Neuron (in vitro differentiated cells): ENCODE results near the gene SEC61B.

ENCODE experiments used
- H2AFZ ChIP-seq: one replicate; pipeline ENCODE4 v1.6.1; 2013; ENCODE audit warnings: low read depth, mild to moderate bottlenecking, inconsistent platforms, low read length, moderate library complexity
- H3K27me3 ChIP-seq: one replicate; pipeline ENCODE4 v1.6.1; 2013; ENCODE audit warnings: low read length; ENCODE audit not compliant: insufficient read depth
- H3K36me3 ChIP-seq: one replicate; pipeline ENCODE4 v1.6.1; 2013; ENCODE audit warnings: low read length; ENCODE audit not compliant: insufficient read depth
- H3K4me1 ChIP-seq: one replicate; pipeline ENCODE4 v1.6.1; 2013; ENCODE audit warnings: low read length; ENCODE audit not compliant: insufficient read depth
- H3K4me3 ChIP-seq: 2 replicates; pipeline ENCODE4 v1.5.1; 2013; ENCODE audit warnings: mild to moderate bottlenecking, low read length, moderate library complexity
- H3K9me3 ChIP-seq: one replicate; pipeline ENCODE4 v1.6.1; 2013; ENCODE audit warnings: low read length

Gene SEC61B

DNA sequence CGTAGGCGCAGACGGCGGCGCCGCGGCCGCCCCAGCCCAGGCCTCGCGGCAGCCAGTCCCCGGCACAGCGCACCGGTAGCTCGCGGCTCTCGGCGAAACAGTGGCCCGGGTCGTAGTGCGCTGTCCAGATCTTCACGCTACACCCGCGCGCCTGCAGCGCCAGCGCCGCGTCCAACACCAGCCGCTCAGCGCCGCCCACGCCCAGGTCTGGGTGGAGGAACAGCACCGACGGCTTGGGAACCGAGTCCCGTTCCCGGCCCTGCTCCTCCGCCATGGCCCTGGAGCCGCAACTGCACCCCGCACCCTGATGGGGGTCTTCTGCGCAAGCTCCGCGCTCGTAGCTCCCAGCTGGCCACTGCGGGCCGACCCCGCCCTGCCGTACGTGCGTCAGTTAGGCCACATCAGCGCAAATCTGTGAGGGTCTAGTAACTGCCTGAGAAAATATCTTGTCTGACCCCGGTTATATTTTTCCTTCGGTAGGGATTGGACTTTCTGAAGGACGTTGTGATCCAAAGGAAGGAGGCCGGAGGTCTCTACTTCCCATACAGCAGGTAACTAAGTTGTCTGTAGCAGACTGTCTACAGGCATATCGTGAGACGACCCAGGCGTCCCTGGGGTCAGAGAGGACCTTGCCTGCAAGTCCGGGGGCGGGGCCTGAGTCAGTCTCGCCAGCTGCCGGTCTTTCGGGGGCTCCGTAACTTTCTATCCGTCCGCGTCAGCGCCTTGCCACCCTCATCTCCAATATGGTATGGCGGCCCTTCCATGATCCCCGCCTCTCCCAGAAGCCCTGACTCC lies at the start of gene SEC61B, which contains the start of gene ALG2:
Gene SEC61B (plus strand): TSS at position 662 of the 795 bp plus-strand sequence. CDS start 82 bp downstream, at position 744.
Gene ALG2 (minus strand): TSS at position 322 of the 795 bp plus-strand sequence. CDS start 48 bp downstream, at position 274.
- H2AFZ ChIP-seq, result peak within 1 kb of the TSS; percentile 56
- H3K27me3 ChIP-seq, result no peaks in the 10 kb centered on the region
- peak within 1 kb of the TSS; percentile 92 for H3K4me3 ChIP-seq
- peaks cover 43% of the 10 kb centered on the region for H3K36me3 ChIP-seq
- no peaks in the 10 kb centered on the region for H3K9me3 ChIP-seq
- peaks cover 29% of the 10 kb centered on the region for H3K4me1 ChIP-seq

DNA sequence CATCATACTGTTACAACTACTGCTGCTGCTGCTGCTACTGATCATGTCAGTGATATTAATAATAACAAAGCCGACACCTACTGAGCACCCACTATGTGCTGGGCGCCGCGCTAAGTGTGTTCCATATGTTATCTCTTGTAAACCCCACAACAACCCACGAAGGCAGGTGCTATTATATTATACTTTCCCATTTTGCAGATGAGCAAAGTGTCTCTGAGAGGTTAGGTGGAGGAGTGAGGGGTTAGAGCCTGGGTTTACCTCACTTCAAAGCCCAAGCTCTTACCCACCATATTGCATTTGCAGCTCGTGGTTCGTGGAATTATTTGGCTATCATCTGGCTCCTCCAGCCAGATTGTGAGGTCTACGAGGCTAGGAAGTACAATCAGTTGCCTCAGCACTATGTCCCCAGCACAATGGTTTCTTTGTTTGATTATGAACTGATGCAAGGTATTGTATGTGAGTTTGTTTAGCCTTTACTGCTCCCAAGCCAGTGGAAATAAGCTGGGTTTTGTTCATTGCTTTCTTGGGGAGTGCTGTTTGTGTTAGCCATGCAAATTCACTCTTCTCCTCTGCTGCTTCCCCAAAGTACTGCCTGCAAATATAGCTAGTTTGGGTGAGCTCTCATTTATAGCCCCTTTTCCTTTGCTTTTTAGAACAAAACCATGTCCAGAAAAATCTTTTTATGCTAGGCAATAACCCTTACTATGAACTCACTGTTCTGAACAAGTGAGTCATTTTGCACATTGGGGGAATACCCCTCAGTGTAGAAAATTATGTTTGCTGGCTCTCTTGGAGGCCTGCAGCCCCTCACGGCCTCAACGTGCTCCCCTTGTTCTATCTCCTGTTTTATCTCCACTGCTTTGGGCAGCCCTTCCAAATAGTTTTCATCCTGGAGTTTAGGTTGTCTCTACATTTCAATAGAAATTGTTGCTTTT lies 48.2 kb upstream of the SEC61B start:
- H2AFZ ChIP-seq, result no peak overlapping the region
- H3K4me1 ChIP-seq, result peaks cover 62% of the 10 kb centered on the region
- no peak overlapping the region for H3K4me3 ChIP-seq

DNA sequence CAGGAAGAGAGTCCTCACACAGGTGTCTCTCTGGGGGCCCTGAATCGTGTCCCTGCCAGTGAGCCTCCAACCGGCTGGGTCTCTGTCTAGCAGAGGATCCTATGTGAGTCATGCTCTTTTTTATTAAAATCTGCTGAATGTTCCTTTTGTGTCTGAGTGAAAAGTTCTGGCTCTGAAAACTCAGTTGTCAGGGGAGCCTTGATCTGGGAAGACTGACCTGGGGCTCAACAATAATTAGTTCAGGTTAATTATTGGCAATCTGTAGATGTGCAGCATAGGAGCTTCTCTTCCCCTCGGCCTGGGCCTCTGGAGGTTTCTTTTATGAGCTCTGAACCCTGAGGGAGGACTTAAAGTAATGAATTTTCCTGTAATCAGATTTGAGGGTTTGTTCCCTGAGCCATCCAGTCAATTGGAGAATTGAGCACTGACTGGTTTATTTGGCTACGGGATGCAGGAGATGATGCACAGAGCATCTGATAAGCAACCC lies 45.5 kb upstream of the SEC61B start:
- no peak overlapping the region for H3K4me3 ChIP-seq
- H3K4me1 ChIP-seq, result peaks cover 45% of the 10 kb centered on the region

More for the DNA sequence above, 48.2 kb upstream of the SEC61B start:
- Histone ChIP-seq H3K36me3 (no peaks in the 10 kb centered on the region), H3K9me3 (no peaks in the 10 kb centered on the region), H3K27me3 (no peaks in the 10 kb centered on the region)

DNA sequence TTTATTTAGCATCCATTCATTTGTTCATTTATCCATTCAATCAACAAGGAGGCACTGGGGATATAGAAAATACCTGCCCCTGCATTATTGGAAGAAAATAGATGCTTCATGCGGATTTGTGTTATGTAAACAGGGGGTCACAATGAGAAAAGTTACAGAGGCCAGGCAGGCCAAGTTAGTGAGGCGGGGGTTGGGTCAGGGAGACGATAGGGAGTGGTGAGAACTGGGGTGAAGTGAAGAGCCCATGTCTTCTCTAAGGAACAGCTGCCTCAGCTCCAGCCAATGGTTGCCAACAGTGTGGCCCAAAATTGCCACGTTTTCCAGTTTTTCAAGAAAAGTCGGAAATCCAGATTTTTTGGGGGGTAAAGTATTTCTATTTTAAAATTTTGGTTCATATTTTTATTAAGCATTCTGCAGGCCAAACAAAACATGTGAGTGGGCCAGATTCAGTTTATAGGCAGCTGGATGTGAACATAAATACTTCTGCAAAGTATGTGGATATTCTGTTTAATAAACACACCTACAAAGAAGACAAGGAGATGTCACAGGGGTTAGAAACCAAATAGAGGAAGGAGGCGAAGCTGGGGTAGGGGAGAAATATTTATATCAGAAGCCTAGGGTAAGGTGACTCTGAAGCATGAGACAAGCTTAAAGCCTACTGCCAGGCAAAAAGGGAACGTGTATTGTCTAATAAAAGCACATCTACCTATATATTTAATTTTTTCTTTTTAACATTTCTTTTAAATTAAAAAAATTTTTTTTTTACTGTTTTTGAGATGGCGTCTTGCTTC lies 44.3 kb upstream of the SEC61B start:
- Histone ChIP-seq H3K4me1 (peaks cover 34% of the 10 kb centered on the region), H3K36me3 (no peaks in the 10 kb centered on the region), H2AFZ (no peak overlapping the region), H3K4me3 (no peak overlapping the region), H3K27me3 (no peaks in the 10 kb centered on the region), H3K9me3 (no peaks in the 10 kb centered on the region)

More for the DNA sequence above, 45.5 kb upstream of the SEC61B start:
- H3K9me3 ChIP-seq, result no peaks in the 10 kb centered on the region
- no peaks in the 10 kb centered on the region for H3K36me3 ChIP-seq
- H3K27me3 ChIP-seq, result no peaks in the 10 kb centered on the region
- no peak overlapping the region for H2AFZ ChIP-seq

GRCh38 chr9:99178912-99179872 lies 42.9 kb upstream of the SEC61B start:
- Histone ChIP-seq H3K4me1 (peaks cover 22% of the 10 kb centered on the region), H3K4me3 (no peak overlapping the region), H3K9me3 (no peaks in the 10 kb centered on the region), H2AFZ (no peak overlapping the region), H3K36me3 (no peaks in the 10 kb centered on the region), H3K27me3 (no peaks in the 10 kb centered on the region)

DNA sequence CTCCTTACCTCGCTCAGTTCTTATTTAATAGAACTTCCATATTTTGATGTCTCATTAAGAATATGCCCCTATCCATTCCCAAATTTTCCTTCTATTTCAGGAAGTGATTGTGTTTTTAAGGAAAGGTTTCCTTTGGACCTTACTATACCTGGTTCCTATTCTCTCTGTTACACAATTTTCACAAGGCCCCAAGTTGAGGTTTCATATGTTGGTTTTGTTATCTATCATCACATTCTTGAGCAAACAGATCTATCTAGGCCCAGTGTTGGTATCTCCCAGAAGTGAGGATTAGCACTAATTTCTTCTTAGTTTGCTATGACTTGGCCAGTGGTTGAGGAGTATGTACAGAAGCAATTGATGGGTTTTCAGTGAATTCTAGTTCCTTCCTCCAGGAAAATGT lies 41.9 kb upstream of the SEC61B start:
- H3K27me3 ChIP-seq, result no peaks in the 10 kb centered on the region
- no peaks in the 10 kb centered on the region for H3K9me3 ChIP-seq
- H3K4me3 ChIP-seq, result no peak overlapping the region
- H3K36me3 ChIP-seq, result no peaks in the 10 kb centered on the region
- no peak overlapping the region for H2AFZ ChIP-seq
- H3K4me1 ChIP-seq, result peaks cover 24% of the 10 kb centered on the region

DNA sequence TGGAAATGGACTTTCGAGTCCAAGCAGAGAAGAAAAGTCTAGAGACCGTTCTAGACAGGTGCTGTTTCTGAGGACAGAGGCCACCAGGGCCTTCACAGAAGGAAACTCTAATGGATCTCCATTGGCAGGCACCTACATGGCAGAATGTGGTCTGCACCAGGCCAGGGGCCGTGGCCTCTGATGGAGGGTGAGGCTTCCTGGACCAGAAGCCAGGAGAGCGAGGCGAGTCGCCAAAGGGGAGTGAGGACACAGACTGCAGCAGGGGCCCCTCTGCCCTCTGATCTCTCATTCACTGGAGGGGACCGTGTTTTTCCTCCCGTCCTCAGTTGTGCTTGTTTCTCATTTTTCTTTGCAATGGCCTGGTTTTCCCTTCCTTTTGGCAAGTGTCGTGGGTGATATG lies 41.4 kb upstream of the SEC61B start:
- no peaks in the 10 kb centered on the region for H3K27me3 ChIP-seq
- no peak overlapping the region for H2AFZ ChIP-seq
- no peaks in the 10 kb centered on the region for H3K36me3 ChIP-seq
- H3K4me3 ChIP-seq, result no peak overlapping the region
- H3K9me3 ChIP-seq, result no peaks in the 10 kb centered on the region
- H3K4me1 ChIP-seq, result peaks cover 24% of the 10 kb centered on the region

DNA sequence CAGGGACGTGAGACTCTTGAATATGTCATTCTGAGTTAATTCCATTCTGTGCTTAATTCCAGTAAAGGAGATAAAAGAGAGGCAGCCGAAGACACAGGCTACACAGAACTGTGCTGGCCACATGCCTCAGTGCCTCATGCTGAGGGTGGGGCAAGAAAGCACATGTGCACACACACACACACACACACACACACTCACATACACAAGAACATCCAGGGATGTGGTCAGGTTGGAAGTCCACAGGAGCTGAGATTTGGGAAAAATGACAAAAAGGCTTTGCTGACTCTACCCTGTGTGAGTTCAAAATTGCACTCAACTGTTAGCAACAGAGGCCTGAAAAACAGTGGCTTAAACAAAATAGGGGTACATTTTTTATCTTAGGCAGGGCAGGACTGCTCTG lies 40.9 kb upstream of the SEC61B start:
- Histone ChIP-seq H3K9me3 (no peaks in the 10 kb centered on the region), H2AFZ (no peak overlapping the region), H3K36me3 (no peaks in the 10 kb centered on the region), H3K27me3 (no peaks in the 10 kb centered on the region), H3K4me3 (no peak overlapping the region), H3K4me1 (peaks cover 22% of the 10 kb centered on the region)

GRCh38 chr9:99181621-99182020 lies 40.5 kb upstream of the SEC61B start:
- H3K36me3 ChIP-seq, result no peaks in the 10 kb centered on the region
- no peak overlapping the region for H3K4me3 ChIP-seq
- peaks cover 18% of the 10 kb centered on the region for H3K4me1 ChIP-seq
- H3K27me3 ChIP-seq, result no peaks in the 10 kb centered on the region
- H2AFZ ChIP-seq, result no peak overlapping the region
- H3K9me3 ChIP-seq, result no peaks in the 10 kb centered on the region

- Histone ChIP-seq H3K36me3 (no peaks in the 10 kb centered on the region), H3K27me3 (no peaks in the 10 kb centered on the region), H3K4me1 (peaks cover 12% of the 10 kb centered on the region), H3K4me3 (no peak overlapping the region), H2AFZ (no peak overlapping the region), H3K9me3 (no peaks in the 10 kb centered on the region)
Measured at GRCh38 chr9:99182356-99182755, 39.7 kb upstream of the SEC61B start.

DNA sequence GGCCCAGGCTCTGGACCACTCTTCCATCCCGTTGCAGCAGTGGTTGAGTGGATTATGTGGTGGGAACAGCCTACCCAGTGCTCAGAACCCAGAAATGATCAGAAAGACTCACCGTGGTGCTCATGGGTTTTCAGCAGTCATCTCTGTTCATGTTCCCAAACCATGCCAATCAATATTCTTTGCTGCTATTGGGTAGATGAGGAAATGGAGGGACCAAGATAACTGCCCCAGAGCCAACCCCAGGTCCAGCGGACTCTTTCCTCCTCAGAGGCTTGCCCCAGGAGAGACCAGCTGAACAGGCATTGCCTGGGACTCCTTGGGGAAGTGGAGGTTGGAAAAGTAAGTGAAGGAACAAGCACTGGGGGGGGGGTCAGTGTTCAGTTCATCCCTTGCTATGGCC lies 38.5 kb upstream of the SEC61B start:
- no peaks in the 10 kb centered on the region for H3K36me3 ChIP-seq

GRCh38 chr9:99184110-99184474 lies 38.0 kb upstream of the SEC61B start:
- Histone ChIP-seq H3K4me3 (no peak overlapping the region), H2AFZ (no peak overlapping the region), H3K4me1 (peaks cover 12% of the 10 kb centered on the region), H3K9me3 (no peaks in the 10 kb centered on the region), H3K36me3 (no peaks in the 10 kb centered on the region), H3K27me3 (no peaks in the 10 kb centered on the region)

More for the DNA sequence above, 38.5 kb upstream of the SEC61B start:
- Histone ChIP-seq H3K27me3 (no peaks in the 10 kb centered on the region), H3K9me3 (no peaks in the 10 kb centered on the region), H3K4me3 (no peak overlapping the region), H2AFZ (no peak overlapping the region), H3K4me1 (peaks cover 12% of the 10 kb centered on the region)
